Spleen (tissue), 13 donors: ENCODE data around the gene GPAT3. TPM values are rescaled to one million over a fixed set of nuclear protein-coding genes. Genes with fewer than 3 reads are reported as not detected.
A peak's percentile ranks its signal among the peaks of the same experiment; 100 is the strongest.

Experiments
- DNase-seq: peaks from one replicate; pipeline ENCODE4 v3.0.0-alpha.2; 2020
- H3K27ac ChIP-seq, 8 donors: fragments of 200-600 bp; sonication (generic) in 7 of 8; 1 replicate in 4 of 8; 2 replicates in 4 of 8; pipeline versions ENCODE4 v1.5.0 to v1.8.0; 2016 to 2021; ENCODE audit warnings: inconsistent platforms in 4 of 8, mild to moderate bottlenecking in 4 of 8, moderate library complexity in 1 of 8
- H3K27me3 ChIP-seq, 7 donors: fragments of 200-600 bp; sonication (generic) in 6 of 7; replicated peaks in 1 of 7; 1 replicate in 4 of 7; 2 replicates in 3 of 7; pipeline versions ENCODE4 v1.5.0 to v1.8.0; 2016 to 2021; ENCODE audit warnings: inconsistent platforms in 3 of 7, mild to moderate bottlenecking in 1 of 7
- H3K36me3 ChIP-seq, 6 donors: fragments of 200-600 bp; sonication (generic) in 5 of 6; 1 replicate in 4 of 6; 2 replicates in 2 of 6; pipeline versions ENCODE4 v1.5.0 to v1.8.0; 2016 to 2021; ENCODE audit warnings: inconsistent platforms in 2 of 6
- H3K4me1 ChIP-seq, 6 donors: fragments of 200-600 bp; sonication (generic) in 5 of 6; 1 replicate in 3 of 6; 2 replicates in 3 of 6; pipeline versions ENCODE4 v1.5.0 to v1.8.0; 2016 to 2021; ENCODE audit warnings: inconsistent platforms in 3 of 6
- H3K4me3 ChIP-seq, 8 donors: fragments of 200-600 bp; sonication (generic) in 7 of 8; 1 replicate in 4 of 8; 2 replicates in 4 of 8; pipeline versions ENCODE4 v1.5.0 to v1.8.0; 2016 to 2021; ENCODE audit warnings: inconsistent platforms in 4 of 8, mild to moderate bottlenecking in 4 of 8, moderate library complexity in 2 of 8
- H3K9me3 ChIP-seq, 8 donors: fragments of 200-600 bp; sonication (generic) in 7 of 8; 1 replicate in 4 of 8; 2 replicates in 4 of 8; pipeline versions ENCODE4 v1.5.0 to v1.8.0; 2016 to 2021; ENCODE audit warnings: inconsistent platforms in 4 of 8
- CTCF ChIP-seq, 11 experiments: fragments of 200-600 bp in 7 of 11; fragments of 450-650 bp in 4 of 11; sonication (generic) in 4 of 11; IDR thresholded peaks in 8 of 11; conservative IDR thresholded peaks in 3 of 11; 1 replicate in 7 of 11; 2 replicates in 4 of 11; pipeline versions ENCODE4 v1.4.0 to v1.8.0; 2016 to 2021; ENCODE audit warnings: antibody characterized with exemption in 11 of 11, inconsistent platforms in 4 of 11, mild to moderate bottlenecking in 1 of 11
- POLR2A ChIP-seq, 3 donors: fragments of 450-650 bp; IDR thresholded peaks; one replicate each; pipeline ENCODE4 v1.5.1; 2017; ENCODE audit warnings: antibody characterized with exemption in 3 of 3, mild to moderate bottlenecking in 1 of 3
- POLR2AphosphoS5 ChIP-seq, 3 donors: sonication (generic); formaldehyde crosslinking; IDR thresholded peaks; one replicate each; pipeline ENCODE4 v1.5.1; 2017; ENCODE audit warnings: antibody characterized with exemption in 3 of 3
- WGBS, 5 donors: extraction: QIAGEN DNeasy Blood & Tissue Kit in 3 of 5; methylation state at CpG; one replicate each; pipeline versions ENCODE4 v1.1.5 to v1.1.7; 2013 to 2018; 5-methylcytosine and 5-hydroxymethylcytosine counted together
- intact Hi-C: fragments of 100-400 bp; cut with DNase I; formaldehyde crosslinking; loops from one replicate; pipeline ENCODE4 v1.15.0; 2023; ENCODE audit warnings: low total_unique reads
- long read RNA-seq, 2 donors: transcript quantifications; one replicate each; lab custom pipeline, GENCODE V29; 2026
- polyA plus RNA-seq, 3 donors: library from polyadenylated mRNA; stranded (reverse); fragments of 200-250 nt; gene quantifications; one replicate each; pipeline ENCODE4 v1.2.1, GENCODE V29; 2013
- total RNA-seq, 7 donors: library from RNA; depleted of rRNA in 3 of 7; stranded (reverse); fragments of >200 nt in 3 of 7; fragmentation: NEBNext Ultra II Directional in 4 of 7; extraction: Animal tissue kit (Norgen Biotek cat#: 25700) in 4 of 7; gene quantifications; one replicate each; pipeline versions ENCODE4 v1.1.0 to v1.2.1, GENCODE V29; 2016 to 2021
- donor health status: healthy with polysubstance abuse.
- donor health status: DM: no; HTN: no; CAD: no; lungs with moderate emphysema.
- donor health status: DM: no; HTN: no; CAD: no.
- donor health status: Bipolar disorder and iron deficiency.
- donor health status: healthy.
- donor health status: DM: no; HTN: no; CAD: no.
- donor health status: DM: yes; HTN: yes; CAD: no.

The GPAT3 gene
- total RNA-seq, result 10 to 100 TPM in 3 of 7 donors, 1 to 10 TPM in 4; 7.5 to 29.1 (median 9.8) TPM
- 1 to 10 TPM in 2 of 3 donors, under 1 TPM in 1; 0.70 to 1.4 (median 1.1) TPM for polyA plus RNA-seq
- long read RNA-seq, donor 1, partial matches to known transcripts, result 0 of 1 reads
- long read RNA-seq, donor 1, other reads (novel, unspliced or antisense), result 0 of 1 reads
- long read RNA-seq, donor 2, result 0 reads

DNA sequence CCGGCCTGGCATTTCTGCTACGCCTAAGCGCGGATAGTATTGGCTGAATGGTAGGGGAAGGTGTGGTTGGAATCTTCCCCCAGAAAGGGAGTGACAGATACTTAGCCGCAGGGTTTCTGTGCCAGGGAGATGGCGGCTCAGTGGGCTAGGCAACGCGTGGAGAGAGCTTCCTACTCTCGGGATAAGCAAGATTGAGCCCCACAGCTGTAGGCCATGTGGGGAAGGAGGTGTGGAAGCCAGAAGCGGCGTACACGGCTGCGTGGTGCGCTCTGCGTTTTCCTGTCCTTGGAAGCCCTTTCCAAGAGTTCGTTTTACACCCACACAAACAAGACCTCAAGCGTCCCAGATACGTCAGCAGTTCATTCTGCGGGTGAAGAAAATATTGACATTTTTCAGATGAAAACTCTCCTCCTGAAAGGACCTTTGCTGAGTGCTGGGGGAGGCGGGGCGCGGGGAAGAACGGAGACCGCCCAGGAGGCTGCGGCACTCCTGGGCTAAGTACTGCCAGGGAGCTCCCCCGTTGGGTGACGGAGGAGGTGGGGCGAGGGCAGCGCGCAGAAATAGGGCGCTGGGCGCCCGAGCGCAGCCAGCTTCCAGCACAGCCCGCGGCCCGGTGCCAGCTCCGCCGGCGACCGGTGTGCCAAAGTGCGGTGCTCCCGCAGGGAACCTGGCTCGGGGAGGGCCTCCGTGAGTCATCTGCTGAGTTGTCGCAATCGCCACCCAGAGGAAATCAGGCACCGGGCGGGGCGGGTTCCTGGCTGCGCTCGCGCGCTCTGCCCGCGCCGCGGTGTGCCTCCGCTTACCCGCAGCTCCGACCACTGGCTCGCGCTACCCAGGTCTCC is at the start of gene GPAT3:
Gene GPAT3 (plus strand): TSS at position 589 of the 842 bp plus-strand sequence. CDS start 515 bp downstream, outside the sequence.
- peaks cover 0 to 63% (median 14%) of the 10 kb centered on the region in 7 donors for H3K27me3 ChIP-seq
- intact Hi-C loops, result no loop called here

DNA sequence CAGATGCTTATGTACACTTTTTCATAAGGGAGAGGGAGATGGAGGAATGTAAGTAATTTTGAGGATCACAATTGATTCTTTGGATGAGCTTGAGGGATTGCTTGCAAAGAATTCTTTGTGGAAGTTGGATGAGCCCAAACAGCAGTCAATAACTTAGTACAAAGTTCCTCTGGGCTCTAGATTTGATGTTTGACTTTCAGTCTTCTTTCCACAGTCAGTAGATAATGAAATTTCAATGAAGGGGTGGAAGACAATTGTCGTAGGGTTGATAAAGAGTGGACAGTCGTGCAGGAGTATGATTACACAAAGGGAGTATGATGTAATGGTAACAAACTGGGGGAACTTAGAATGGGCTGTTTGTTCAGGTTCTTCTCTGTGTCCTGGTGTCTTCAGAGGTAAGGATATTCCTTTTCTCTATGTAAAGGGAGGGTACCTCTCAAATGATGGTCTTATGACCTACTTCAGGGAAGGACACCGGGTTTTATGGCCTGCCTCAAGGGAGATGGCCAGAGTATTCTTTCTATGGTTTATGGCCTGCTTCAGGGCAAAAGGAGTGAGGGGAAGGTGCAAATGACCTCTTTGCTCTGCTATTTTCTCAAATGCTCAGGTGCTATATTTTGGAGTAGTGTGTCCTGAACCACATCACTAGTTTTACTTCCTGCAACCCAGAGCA is 49.3 kb upstream of the GPAT3 start:
- TF ChIP-seq CTCF (IDR thresholded peaks at IDR 0.05 in 8 of 11, conservative IDR thresholded peaks at IDR 0.05 in 3 of 11), result no peak
- no peak for TF ChIP-seq POLR2A (IDR thresholded peaks at IDR 0.05)
- no peak for TF ChIP-seq POLR2AphosphoS5 (IDR thresholded peaks at IDR 0.05)
- no peak for DNase-seq
- H3K4me3 ChIP-seq, result no peak overlapping the region
- peaks cover 0 to 5% (median 0%) of the 10 kb centered on the region in 6 donors for H3K36me3 ChIP-seq
- no peaks in the 10 kb centered on the region for H3K9me3 ChIP-seq
- peaks cover 9 to 32% (median 22%) of the 10 kb centered on the region in 6 donors for H3K4me1 ChIP-seq
- no peak overlapping the region for H3K27ac ChIP-seq
- H3K27me3 ChIP-seq, result no peaks in the 10 kb centered on the region
- 66 to 91% (median 84%) methylated on average over 3 of the region's 3 CpGs for WGBS, 5 donors
- intact Hi-C loops, result no loop called here

More for the DNA sequence above, at the start of gene GPAT3:
- DNase-seq, result peak; percentile 93
- Histone ChIP-seq H3K27ac (peak within 1 kb of the TSS; percentile 16 to 92 (median 77)), H3K4me3 (peak within 1 kb of the TSS; percentile 65 to 84 (median 76)), H3K4me1 (peaks cover 4 to 48% (median 22%) of the 10 kb centered on the region in 6 donors), H3K9me3 (no peaks in the 10 kb centered on the region), H3K36me3 (no peaks in the 10 kb centered on the region)
- WGBS, 5 donors, result 0 to 3% (median 1%) methylated on average over 54 to 63 of the region's 63 CpGs
- no peak for TF ChIP-seq POLR2A (IDR thresholded peaks at IDR 0.05)
- TF ChIP-seq CTCF (IDR thresholded peaks at IDR 0.05 in 8 of 11, conservative IDR thresholded peaks at IDR 0.05 in 3 of 11), result peak in 1 of 11 experiments; percentile 18
- peak; percentile 52 to 82 (median 65) for TF ChIP-seq POLR2AphosphoS5 (IDR thresholded peaks at IDR 0.05)

DNA sequence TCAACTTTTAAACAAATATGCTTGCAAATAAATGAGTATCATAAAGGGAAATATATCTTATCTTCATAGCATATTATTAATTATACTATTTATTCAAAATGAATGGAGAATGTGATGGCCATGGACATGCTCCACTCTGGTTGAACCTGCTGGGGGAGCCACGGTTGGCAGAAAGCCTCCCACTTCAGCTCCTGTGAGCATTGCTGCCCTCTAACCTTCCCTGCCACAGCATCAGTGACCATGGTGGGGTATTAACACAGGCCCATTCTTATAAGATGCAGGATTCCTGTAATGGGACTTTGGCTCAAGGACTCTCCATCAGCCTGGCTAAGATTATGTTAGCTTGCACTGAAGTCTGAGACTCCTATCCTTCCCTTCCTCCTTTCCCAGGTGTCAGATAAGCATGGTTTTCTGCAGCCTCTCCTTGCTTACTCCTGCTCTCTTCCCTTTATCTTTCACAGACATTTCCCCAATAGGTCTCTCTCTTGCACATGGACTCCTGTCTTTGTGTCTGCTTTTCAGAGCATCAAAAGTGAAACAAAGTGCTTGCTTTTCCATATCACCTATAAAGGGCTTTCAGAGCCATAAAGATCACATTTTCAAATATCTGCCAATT is 46.1 kb upstream of the GPAT3 start:
- no peak for TF ChIP-seq POLR2AphosphoS5 (IDR thresholded peaks at IDR 0.05)
- no peak for TF ChIP-seq POLR2A (IDR thresholded peaks at IDR 0.05)
- no peak for TF ChIP-seq CTCF (IDR thresholded peaks at IDR 0.05 in 8 of 11, conservative IDR thresholded peaks at IDR 0.05 in 3 of 11)
- DNase-seq, result no peak
- intact Hi-C loops, result loop anchor here (5.0 kb wide), 1 partner anchor 147 kb away; no protein-coding TSS in a partner anchor
- Histone ChIP-seq H3K27ac (no peak overlapping the region), H3K4me1 (peaks cover 0 to 11% (median 9%) of the 10 kb centered on the region in 6 donors), H3K4me3 (no peak overlapping the region), H3K36me3 (no peaks in the 10 kb centered on the region), H3K27me3 (no peaks in the 10 kb centered on the region), H3K9me3 (no peaks in the 10 kb centered on the region)
- WGBS, 5 donors, result 38 to 67% (median 48%) methylated on average over 1 of the region's 1 CpG
